NCI-H1436 treated with DMSO at 0.1 percent for 48 hours (cell line): ENCODE results near the gene SSTR3.

ENCODE experiments used
- DNase-seq: peaks from one replicate; lab custom pipeline; 2025; lab: John Stamatoyannopoulos, UW

SSTR3 gene

DNA sequence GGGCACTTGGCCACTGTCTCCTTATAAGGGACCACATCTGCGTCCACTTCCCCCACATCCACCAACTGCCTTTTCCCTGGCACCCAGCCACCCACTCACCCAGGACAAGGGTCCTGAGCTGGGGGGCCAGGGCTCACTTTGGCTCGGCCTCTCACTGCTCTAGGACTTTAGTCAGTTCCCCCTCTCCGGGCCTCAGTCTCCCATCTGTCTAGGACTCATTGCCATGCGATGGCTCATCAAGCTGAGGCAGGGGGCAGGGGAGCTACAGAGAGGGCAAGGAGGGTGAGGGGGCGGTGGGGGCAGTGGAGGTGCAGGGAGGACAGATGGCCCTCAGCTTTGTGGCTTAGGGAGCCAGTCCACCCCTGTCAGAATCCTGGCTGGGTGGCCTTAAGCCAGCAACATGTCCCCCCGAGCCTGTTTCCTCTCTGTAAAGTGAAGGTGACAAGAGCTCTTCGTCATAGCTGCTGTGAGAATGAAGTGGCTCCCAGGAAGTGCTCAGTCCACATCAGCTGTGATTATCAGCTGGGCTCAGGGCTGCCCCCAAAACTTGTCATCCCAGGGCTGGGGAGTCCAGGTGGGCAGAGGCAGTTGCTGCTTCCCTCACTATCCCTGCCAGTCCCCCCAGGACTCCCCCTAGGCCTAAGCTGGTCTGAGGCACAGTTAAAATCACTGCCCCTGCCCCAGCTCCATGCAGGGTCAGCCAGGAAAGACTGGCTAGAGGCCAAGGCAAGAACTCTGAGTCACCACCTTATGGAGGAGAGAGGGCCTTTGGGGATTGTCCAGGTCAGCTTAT, 16.9 kb upstream of the SSTR3 start:
- no peak for DNase-seq

DNA sequence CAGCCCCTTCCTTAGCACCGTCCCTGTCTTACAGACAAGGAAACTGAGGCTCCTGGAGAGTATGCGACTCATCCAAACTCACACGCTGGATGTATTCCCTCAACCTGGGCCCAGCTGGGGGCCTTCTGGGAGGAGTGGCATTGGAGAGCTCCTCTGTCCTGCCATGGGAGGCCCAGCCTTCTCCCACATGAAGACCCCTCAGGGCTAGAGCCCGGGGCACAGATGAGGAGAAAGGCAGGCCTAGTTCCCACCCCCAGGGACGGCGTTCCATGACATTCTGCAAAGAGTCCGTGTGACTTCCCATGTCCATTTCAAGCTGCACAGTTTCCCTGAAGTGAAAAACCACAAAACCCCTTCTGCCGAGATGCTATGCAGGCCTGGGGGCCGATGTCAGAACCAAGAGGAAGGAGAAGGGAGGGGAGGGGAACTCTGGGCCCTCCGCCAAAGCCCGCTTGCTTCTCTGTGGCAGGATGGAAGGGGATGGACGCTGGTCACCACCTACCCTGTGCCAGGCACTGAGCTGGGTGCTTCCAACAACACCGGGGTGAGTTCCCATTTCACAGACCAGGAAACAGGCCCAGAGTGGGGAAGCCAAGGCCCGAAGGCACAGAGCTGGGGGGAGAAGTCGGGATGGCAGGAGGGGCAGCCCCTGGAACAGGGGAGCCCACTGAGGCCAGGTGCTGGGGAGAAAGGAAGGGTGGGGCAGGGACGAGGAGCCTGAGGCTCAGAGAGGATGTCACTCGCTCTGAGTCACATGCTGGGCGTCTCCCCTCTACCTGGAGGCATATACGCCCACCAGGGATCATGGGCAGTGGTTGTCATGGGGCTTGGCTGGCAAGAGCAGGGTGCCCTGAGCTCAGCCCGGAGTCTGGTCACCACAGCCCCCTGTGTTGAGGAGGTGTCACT, 16.1 kb upstream of the SSTR3 start:
- no peak for DNase-seq

DNA sequence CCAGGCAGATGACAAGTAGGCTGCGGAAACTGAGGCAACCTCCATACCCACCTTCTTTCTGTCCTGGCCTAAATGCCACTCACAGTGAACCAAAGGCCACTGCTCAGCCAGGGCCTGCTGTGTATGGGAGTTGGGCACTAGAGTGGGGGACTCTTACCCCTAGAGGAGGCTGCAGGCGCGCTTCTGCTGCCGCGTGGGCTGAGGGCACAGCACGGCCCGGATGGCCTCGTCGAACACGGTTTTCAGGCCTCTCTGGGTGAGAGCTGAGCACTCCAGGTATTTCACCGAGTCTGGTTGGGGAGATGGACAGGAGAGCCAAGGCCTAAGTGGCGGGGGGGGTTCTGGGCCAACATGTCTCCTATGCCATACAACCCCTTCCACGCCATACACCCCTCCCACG, 14.2 kb upstream of the SSTR3 start:
- no peak for DNase-seq

DNA sequence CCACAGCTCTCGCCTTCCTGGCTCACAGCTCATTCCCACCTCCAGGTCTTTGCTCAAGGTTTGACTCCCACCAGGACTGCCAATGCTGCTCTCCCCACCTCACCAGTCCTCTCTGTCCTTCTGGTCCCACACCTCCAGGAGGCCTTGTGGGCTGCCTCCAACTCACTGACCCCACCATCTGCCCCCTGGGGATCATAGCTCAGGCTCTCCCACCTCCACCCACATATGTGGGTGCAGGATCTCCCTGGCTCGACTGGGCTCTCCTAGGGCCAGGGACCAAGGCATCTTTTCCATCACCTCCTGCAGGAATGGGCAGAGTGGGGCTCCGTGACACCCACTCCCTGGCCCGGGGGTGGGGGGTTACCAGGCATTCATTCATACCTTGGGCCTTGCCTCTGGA, 13.8 kb upstream of the SSTR3 start:
- no peak for DNase-seq

DNA sequence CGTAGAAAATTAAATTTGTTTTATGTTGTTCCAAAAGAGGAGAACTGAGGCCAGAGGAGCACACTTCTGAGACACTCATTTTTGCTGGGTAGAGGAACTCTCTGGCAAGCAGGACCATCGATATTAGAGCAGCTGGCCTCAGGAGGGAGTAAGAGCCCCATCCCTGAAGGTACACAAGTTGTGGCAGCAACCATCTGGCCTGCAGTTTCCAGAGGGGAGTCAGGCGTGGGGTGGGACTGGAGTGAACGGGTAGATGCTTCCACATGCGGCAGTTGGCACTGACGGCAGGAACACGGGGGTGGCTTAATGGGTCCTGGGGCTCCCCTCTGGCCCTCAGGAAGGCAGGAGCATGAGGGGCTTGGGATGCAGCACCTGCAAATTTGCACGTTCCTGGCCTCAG, 13.2 kb upstream of the SSTR3 start:
- DNase-seq = no peak

DNA sequence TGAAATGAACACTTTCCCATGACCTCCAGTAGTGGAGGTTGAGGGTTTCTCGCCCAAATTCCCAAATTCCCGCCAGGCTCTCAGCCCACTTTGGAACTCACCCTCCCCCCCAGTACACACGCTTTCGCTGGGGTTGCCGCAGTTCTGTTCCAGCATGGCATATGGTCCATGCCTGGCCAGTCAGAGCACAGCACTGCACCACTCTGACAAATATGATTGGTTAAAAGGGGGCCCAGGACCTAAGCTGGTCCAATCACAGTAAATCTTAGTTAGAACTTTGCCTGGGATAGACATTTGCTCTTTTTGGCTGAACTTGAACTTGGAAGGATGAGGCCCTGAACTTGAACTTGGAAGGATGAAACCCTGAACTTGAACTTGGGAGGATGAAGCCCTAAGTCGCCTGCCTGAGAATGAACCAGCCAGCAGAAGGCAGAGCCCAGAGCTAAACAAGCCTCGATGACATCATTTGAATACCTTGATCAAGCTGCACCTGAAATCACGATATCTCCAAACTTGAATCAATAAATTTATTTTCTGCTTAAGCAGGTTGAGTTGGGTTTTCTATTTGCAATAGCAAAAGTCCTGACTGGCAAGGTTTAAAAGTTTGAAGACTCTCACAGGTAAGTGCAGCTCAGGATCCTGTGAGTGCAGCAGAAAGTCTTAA, 12.6 kb upstream of the SSTR3 start:
- DNase-seq = no peak

DNA sequence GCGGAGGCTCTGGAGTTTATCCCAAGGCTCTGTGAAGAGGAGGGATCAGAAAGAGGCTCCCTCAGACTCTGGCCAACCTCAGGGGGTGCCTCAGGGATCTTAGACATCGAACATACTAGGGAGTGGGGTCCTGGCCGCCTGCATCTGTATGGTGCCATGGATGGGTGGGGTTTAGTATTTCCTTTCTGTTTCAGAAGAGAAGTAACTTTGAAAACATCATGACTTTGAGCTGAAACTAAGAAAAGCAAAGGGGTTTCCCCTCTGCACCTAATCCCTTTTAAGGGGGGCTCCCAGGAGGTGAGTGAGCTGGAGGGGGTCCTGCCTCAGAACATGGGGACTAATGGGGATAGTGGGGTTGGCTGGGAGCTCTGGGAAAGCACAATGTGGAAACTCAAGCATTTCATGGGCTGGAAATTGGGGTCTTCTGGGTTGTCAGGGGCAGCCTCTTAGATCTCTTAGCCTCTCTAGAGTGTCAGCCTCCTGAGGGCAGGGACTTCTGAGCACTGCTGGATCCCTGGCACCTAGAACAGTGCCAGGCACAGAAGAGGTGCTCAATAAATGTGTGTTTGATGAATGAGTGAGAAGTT, 11.8 kb upstream of the SSTR3 start:
- DNase-seq = no peak

DNA sequence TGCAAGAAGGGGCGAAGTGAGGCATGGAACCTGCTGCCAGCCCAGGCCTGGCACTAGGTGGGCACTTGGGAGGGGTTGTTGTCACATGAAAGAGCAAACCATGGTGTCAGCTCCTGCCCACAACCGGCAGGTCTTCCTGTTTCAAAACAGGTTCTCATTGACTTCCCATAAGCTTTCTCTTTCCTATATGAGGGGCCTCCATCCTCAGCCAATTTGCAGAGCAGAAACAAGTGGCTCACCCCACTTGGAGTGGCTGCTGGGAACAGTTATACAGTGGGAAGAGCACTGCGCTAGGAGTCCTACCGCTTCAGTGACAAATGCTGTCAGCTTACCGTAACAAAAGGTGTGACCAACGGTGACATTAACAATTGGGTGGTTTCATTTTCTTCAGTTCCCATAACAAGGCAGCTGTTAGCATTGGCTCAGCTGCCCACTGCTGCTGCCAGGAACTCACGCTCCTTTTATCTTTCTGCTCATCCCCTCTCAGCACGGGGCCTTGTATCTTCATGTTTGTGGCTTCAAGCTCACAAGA, 10.2 kb upstream of the SSTR3 start:
- DNase-seq = no peak

DNA sequence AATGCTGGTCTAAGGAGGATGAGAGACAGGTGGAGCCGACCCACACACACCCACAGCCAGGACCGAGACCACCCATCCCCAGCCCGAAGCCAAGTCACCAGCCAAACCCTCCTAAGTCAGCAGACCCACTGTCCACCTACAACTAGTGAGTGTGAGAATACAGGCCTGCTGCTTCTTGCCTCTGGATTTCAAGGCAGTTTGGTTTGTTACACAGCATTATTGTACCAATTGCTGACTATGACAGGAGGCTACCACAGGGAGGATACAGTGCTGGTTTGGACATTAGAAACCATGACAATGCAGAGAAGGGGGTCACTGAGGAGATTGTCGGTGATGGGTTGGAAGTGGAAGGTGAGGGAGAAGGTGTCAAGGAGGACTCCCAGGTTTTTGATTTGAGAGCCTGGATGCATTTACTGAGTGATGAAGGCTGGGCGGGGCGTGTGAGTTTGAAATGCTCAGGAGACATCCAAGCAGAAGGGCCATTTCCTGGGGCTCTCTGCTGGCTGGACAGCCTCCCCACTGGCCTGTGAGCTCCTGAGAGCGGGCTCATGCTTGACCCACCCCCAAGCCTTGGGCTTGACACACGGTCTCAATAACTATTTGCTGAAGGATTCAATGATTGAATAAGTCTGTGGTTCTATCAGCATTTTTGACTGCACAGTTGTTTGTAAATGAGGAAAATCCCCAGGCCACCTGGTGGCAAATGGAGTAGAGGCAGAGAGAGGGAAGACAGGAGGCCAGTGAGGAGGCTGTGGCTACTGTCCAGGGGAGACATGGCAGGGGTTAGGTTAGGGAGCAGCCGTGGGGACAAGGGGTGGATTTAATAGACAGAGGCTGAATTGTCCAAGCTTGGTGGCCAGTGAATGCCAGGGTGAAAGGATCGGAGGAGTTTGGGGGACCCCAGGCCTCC, 9.4 kb upstream of the SSTR3 start:
- no peak for DNase-seq

DNA sequence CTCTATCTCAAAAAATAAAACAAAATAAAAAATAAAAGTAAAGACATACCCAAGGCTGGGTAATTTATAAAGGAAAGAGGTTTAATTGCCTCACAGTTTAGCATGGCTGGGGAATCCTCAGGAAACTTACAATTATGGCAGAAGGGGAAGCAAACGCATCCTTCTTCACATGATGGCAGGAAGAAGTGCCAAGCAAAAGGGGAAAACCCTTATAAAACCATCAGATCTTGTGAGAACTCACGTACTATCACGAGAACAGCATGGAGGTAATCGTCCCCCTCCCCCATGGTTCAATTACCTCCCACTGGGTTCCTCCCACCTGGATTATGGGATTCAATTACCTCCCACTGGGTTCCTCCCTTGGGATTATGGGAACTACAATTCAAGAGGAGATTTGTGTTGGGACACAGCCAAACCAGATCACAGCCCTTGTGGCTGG, 8.3 kb upstream of the SSTR3 start:
- no peak for DNase-seq

DNA sequence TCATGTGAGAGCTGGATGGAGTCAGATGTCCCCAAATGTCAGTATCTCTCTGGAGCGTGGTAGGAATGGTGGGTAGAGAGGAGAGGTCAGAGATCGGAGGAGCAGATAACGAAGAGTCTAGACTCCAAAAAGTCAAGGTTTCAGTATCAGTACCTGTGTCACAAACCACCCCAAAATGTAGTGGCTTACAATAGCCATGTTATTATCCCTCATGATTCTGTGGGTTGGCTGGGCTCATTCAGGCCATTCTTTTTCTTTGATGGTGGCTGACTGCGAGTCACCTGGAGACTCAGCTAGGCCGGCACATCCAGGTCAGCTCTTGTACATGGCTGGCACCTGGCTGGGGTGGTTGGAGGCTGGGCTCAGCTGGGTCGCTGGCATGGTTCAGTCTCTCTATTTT, 7.3 kb upstream of the SSTR3 start:
- no peak for DNase-seq

DNA sequence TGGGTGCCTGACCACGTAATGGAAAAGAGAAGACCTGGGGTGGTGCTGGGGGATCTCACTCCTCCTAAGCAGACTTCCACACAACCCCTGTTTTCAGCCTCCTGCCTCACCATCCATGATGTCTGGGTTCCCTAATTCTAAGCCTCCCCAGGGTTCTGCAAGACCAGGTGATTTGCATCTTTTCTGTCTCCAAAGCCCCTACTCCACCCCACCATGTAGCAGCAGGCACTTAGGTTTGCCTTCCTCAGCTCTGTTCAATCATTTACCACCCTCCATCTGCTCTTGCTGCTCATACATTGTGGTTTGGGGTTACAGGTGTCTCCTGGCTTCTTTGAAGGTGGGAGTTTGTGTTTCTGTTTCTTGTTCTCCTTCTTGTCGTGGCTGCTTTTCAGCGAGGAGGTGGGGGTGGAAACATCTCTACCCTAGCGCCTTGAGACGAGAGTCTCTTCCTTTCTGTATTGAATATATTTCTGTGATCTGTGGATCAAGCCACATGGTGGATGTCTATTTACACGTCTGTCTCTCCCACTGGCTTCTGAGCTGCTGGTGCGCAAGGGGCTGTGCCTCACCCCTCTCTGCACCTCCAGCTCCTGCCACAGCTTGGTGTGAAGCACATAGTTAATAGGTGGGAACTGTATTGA, 6.6 kb upstream of the SSTR3 start:
- DNase-seq = no peak

DNA sequence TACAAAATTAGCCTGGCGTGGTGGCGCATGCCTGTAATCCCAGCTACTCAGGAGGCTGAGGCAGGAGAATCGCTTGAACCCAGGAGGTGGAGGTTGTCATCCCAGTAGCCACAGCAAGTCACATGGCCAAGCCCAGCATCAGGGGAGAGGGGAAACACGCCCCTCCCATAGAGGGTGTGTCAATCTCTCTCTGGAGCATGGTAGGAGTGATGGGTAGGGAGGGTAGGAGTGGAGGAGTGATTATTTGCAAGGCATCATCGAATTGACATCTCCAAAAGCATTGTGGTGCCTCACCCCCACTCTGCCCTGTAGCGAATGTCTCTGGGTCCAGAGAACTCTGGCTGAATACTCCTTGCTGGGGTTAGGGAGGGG, 6.1 kb upstream of the SSTR3 start:
- no peak for DNase-seq

DNA sequence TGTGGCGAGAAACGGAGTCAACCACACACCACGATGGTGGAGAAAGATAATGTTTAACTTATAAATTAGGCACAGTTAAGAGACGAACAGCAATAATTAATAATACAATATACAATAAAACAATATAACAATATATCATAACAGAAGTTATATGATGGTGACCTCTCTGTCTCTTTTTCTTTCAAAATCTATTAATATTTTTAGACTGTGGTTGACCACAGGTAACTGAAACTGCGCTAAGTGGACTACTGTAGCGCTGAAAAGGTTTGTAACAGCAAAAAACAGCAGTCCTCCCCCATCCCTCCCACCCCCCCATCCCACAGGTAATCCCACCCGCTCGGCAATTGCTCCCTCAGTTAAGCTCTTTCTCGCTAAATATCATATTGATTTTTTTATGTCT, 3.6 kb upstream of the SSTR3 start:
- no peak for DNase-seq

DNA sequence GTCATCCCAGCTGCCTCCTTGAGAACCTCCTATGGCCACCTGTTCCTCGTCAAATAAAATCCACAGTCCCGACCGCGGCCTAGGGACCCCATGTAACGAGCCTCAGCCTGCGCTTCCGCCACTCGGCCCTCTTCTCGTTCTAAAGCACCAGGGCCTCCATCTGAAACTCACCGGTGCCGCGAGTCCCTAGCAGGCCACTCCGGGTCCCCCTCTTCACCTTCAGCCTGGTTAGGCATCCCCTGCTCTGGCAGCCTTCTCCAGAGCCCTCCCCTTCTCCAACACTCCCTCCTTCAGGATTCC, 2.4 kb upstream of the SSTR3 start:
- no peak for DNase-seq

DNA sequence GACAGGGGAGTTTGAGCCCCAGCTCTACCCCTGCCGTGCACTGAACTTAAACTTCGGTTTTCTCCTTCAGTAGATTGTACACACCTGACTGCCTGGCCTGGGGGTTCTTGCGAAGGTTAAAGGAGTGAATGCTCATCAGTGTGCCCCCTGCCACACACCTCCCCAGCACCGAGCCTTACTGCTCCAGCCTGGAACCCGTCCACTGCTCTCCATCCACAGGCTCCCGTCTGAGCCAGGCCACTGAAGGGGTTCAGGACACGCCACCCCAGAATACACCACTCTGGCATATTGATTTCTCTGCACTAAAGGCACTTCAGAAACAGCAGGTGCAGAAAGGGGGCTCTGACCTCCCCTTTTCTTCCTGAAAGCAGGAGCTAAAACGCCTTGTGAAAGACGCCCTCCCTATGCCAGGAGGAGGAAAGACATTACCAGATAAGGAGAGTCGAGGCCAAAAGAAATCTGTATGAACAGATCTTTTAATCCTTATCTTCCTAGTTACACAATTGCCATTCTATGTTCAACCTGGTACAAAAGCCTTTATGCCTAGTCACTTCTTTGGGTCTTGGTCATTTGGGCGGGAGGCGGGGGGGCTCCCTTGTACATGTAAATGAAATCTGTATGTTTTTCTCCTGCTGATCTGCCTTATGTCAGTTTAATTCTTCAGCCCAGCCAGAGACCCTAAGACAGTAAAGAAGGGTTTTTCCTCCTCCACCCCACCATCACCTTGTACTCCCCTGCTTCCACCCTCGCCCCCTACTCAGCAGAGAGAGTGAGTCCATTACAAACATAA, 1.9 kb upstream of the SSTR3 start:
- no peak for DNase-seq

DNA sequence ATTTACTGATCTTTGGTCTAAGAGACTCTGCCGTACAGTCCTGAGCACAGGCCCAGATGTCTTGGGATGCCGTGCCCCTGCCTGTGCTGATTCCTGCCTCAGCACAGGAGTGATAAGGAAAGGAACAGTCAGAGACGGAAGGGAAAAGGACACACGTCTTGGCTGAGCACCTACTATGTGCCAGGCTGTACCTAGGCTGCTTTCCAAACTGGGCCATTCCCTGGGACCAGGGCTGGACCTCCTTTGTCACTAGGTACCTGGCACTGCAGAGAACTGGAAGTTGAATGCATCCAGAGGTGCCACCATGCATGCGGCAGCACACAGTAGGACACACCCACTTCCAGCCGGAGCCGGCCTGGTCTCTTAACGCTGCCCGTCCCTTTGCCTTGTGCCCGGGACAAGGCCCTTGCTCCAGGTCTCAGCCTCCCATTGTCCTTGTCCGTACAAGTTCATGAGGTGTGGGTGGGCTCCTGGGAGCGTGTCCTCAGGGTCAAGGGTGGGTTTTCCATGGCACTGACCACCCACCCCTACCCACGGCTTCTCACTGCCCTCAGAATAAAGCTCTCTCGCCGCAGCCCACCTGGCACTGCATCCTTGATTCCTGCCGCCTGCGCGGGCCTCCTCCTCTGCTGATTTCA, 1.1 kb upstream of the SSTR3 start:
- DNase-seq = no peak

DNA sequence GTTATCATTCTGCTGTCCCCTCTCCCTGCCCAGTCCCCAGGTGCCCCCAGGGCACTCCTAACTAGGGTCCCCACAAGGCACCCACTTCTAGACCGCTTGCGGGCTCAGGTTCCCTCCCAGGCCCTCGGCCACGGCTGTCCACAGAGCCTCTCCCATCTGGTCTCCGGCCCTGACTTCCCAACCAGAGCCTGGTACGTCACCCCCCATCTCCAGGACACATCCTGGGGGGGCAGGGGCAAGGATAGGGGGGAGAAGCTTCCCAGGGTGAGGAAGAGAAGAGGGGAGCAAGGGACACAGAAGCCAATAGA, 457 bp downstream of the SSTR3 start:
- no peak for DNase-seq

DNA sequence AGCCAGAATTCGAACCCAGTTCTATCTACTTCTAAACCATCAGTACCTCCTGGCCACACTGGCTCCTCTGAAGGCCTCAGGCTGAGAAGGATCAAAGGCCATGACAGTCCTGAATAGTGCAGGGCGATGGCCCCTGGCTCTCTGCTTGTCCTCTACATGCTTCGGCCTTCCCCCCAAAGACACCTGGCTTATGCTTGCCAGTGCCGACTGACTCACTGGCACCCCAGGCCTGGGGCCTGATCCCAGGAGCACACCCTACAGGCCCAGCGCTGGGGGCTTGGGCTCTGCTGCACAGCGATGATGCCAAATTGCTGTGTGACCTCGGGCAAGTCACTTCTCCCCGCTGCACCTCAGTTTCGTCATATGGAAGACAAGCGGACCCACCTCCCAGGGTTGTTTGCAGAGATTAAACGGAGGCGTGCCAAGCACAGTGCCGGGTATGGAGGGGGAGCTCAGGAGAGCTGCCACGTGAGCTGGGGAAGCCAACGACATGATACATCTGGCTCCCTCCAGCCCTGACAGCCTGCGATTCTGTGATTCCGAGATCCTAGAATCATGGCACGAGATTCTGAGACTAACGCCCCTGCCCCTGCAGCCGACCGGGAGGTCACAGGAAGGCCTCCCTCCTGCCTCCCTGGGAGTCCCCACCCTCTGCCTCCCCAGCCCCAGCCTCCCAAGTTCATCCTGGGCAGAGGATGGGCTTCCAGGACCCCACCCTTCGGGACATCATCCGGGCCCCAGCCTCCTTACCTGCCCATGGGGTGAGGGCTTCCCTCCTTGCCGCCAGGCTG, 1.0 kb downstream of the SSTR3 start:
- DNase-seq = no peak
